Right cardiac atrium (tissue), 5 donors: ENCODE data around the gene LYZL1. TPM values are rescaled to one million over a fixed set of nuclear protein-coding genes. Genes with fewer than 3 reads are reported as not detected.

ENCODE experiments used
- ATAC-seq, 2 donors: fragments of 200-7000 bp; cut with Tn5 transposase; one replicate each; pipeline versions ENCODE4 v1.8.0 to v1.9.1; 2020; ENCODE audit warnings: moderate library complexity in 2 of 2, mild to moderate bottlenecking in 1 of 2
- DNase-seq, 3 donors: peaks; one replicate each; pipeline ENCODE4 v3.0.0-alpha.2; 2020
- H3K27ac ChIP-seq: one replicate; pipeline ENCODE4 v1.5.1; 2013; ENCODE audit warnings: mild to moderate bottlenecking, low read length, control low read depth, moderate library complexity
- H3K27me3 ChIP-seq: one replicate; pipeline ENCODE4 v1.6.1; 2013; ENCODE audit not compliant: control insufficient read depth, insufficient read depth
- H3K4me1 ChIP-seq: one replicate; pipeline ENCODE4 v1.6.1; 2013; ENCODE audit warnings: low read length; ENCODE audit not compliant: control insufficient read depth, insufficient read depth
- H3K4me3 ChIP-seq: one replicate; pipeline ENCODE4 v1.5.1; 2013; ENCODE audit warnings: low read length, control low read depth
- H3K9me3 ChIP-seq: one replicate; pipeline ENCODE4 v1.6.1; 2013; ENCODE audit warnings: low read length; ENCODE audit not compliant: control insufficient read depth
- WGBS: extraction: QIAGEN DNeasy Blood & Tissue Kit; methylation state at CpG from one replicate; pipeline ENCODE4 v1.1.7; 2013; 5-methylcytosine and 5-hydroxymethylcytosine counted together
- intact Hi-C, 4 donors: fragments of 100-400 bp; cut with DNase I; formaldehyde crosslinking; loops; one replicate each; pipeline versions ENCODE4 v1.11.0 to v1.14.0; 2022 to 2023
- polyA plus RNA-seq: library from polyadenylated mRNA; stranded (reverse); fragments of 200-250 nt; gene quantifications from one replicate; pipeline ENCODE4 v1.2.3, GENCODE V29; 2013
- total RNA-seq, 4 donors: library from RNA; stranded (reverse); fragmentation: NEBNext Ultra II Directional; extraction: Animal tissue kit (Norgen Biotek cat#: 25700); gene quantifications; one replicate each; pipeline ENCODE4 v1.2.1, GENCODE V29; 2021
- donor health status: healthy with polysubstance abuse.
- donor health status: DM: no; HTN: yes; CAD: no.
- donor health status: DM: no; HTN: no; CAD: no.
- donor health status: DM: no; HTN: yes; CAD: no; lungs with severe emphysema.
- donor health status: DM: yes; HTN: yes; CAD: no.

Gene LYZL1
- total and polyA plus RNA-seq, 5 donors, result not detected

DNA sequence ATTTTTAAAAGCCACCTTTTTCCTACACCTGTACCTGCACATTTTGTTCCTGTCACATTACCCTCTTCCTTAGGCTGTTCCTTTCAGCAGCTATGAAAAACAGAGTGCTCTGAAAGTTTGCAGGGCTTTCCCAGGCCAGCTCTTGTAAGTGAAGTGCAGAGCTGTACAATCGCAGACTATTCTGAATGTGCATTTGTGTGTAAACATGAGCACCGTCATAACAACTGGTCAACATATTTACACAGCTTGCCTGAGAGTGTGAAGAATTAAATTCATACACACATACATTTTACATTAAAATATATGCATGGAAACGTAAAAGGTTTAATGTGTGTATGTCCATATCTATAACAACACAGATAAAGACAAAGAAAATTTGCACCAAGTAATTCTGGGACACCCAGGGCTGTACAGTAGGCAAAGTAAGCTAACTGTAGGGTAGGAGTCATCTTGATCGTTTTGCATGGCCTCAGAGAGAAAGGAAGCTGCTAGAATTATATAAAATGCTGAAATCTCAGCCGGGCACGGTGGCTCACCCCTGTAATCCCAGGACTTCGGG is 23.6 kb upstream of the LYZL1 start:
- H3K27ac ChIP-seq, result no peak overlapping the region
- DNase-seq (no peak), ATAC-seq (no peak)
- no peaks in the 10 kb centered on the region for H3K4me1 ChIP-seq
- no peaks in the 10 kb centered on the region for H3K9me3 ChIP-seq
- H3K27me3 ChIP-seq, result no peaks in the 10 kb centered on the region
- H3K4me3 ChIP-seq, result no peak overlapping the region
- WGBS, result 86% methylated on average over 7 of the region's 7 CpGs
- intact Hi-C loops, result no loop called here

DNA sequence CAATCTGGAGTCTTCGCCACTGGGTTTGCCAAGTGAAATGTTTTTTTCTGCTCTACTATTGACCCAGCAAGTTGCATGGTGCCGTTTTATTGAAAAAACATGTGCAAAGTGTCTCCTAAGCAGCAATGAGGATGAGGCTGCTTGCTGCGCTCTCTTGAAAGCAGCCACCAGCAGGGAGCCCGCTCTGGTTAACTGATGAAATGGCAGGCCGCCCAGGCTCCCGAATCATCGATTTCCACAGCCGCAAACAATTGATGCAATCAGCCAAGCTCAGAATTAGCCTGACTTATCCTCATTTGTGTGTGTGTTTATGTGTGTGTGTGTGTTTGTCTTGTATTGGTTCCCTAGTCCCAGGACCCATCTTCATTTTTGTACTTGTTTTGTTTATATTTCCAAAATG is 22.2 kb upstream of the LYZL1 start:
- 71% methylated on average over 8 of the region's 8 CpGs for WGBS
- ATAC-seq (no peak), DNase-seq (no peak)
- Histone ChIP-seq H3K9me3 (no peaks in the 10 kb centered on the region), H3K4me1 (no peaks in the 10 kb centered on the region), H3K27me3 (no peaks in the 10 kb centered on the region), H3K27ac (no peak overlapping the region), H3K4me3 (no peak overlapping the region)
- intact Hi-C loops, result no loop called here

GRCh38 chr10:29268011-29268410 is 20.9 kb upstream of the LYZL1 start:
- no peaks in the 10 kb centered on the region for H3K9me3 ChIP-seq
- no peaks in the 10 kb centered on the region for H3K4me1 ChIP-seq
- DNase-seq (no peak), ATAC-seq (no peak)
- intact Hi-C loops, result no loop called here
- H3K27ac ChIP-seq, result no peak overlapping the region
- H3K27me3 ChIP-seq, result no peaks in the 10 kb centered on the region
- WGBS, result 92% methylated on average over 6 of the region's 6 CpGs
- no peak overlapping the region for H3K4me3 ChIP-seq

- no peak for ATAC-seq
- H3K4me3 ChIP-seq, result no peak overlapping the region
- H3K27ac ChIP-seq, result no peak overlapping the region
- no peak for DNase-seq
- H3K27me3 ChIP-seq, result no peaks in the 10 kb centered on the region
- no peaks in the 10 kb centered on the region for H3K9me3 ChIP-seq
- WGBS, result 80% methylated on average over 8 of the region's 8 CpGs
- intact Hi-C loops, result no loop called here
- no peaks in the 10 kb centered on the region for H3K4me1 ChIP-seq
Measured at GRCh38 chr10:29269486-29269885, 19.4 kb upstream of the LYZL1 start.

DNA sequence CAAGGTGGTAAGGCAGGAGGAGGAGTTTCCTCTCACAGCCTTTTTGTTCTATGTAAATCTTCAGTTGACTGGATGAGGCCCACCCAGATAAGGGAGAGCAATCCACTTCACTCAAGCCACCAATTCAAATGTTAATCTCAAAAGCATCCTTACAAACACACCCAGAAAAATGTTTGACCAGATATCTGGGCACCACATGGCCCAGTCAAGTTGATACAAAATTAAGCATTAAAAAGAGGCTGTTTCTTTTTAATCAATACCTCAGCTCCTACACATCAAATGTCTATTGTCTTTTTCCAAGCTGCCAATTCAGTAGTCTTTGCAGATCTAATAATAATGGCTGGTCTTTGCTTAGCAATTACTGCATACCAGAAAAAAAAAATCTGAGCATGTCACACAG is 18.0 kb upstream of the LYZL1 start:
- H3K27ac ChIP-seq, result no peak overlapping the region
- intact Hi-C loops, result no loop called here
- no peak for DNase-seq
- no peak overlapping the region for H3K4me3 ChIP-seq
- H3K27me3 ChIP-seq, result no peaks in the 10 kb centered on the region
- ATAC-seq, result no peak
- H3K9me3 ChIP-seq, result no peaks in the 10 kb centered on the region
- H3K4me1 ChIP-seq, result no peaks in the 10 kb centered on the region

- WGBS, result 65% methylated on average over 2 of the region's 2 CpGs
Measured at GRCh38 chr10:29271877-29272276, 17.0 kb upstream of the LYZL1 start.

GRCh38 chr10:29273478-29273877 is 15.4 kb upstream of the LYZL1 start:
- Histone ChIP-seq H3K9me3 (no peaks in the 10 kb centered on the region), H3K27me3 (no peaks in the 10 kb centered on the region), H3K4me3 (no peak overlapping the region), H3K27ac (no peak overlapping the region), H3K4me1 (no peaks in the 10 kb centered on the region)
- intact Hi-C loops, result no loop called here
- no peak for ATAC-seq
- 28% methylated on average over 5 of the region's 5 CpGs for WGBS
- no peak for DNase-seq

More at GRCh38 chr10:29271877-29272276, 17.0 kb upstream of the LYZL1 start:
- Histone ChIP-seq H3K4me3 (no peak overlapping the region), H3K27me3 (no peaks in the 10 kb centered on the region), H3K4me1 (no peaks in the 10 kb centered on the region), H3K9me3 (no peaks in the 10 kb centered on the region), H3K27ac (no peak overlapping the region)
- intact Hi-C loops, result no loop called here
- ATAC-seq (no peak), DNase-seq (no peak)

DNA sequence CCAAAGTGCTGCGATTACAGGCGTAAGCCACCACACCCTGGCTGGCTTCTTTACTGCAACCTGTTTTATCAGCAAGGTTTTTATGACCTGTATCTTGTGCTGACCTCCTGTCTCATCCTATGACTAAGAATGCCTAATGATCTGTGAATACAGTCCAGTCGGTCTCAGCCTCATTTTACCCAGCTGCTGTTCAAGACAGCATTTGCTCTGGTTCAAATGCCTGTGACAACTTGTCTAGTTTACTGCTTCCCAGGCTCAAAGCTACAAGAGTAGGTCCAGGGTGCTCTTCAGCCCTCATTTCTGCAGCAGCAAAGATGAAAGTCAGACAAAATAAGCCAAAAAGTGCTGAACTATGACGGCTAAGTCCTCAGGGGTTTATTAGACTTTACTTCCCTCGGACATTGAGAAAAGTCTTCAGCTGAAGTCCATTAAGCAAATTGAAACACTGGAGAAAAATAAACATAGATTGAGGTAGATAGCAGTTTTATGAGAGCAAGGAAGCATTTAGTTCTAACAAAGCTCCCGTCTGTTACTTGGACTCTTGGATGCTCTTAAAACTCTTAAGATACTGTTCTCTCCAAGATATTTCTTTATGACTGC is 12.5 kb upstream of the LYZL1 start:
- no peaks in the 10 kb centered on the region for H3K27me3 ChIP-seq
- no peak overlapping the region for H3K4me3 ChIP-seq
- intact Hi-C loops, result no loop called here
- no peaks in the 10 kb centered on the region for H3K9me3 ChIP-seq
- no peak for ATAC-seq
- H3K27ac ChIP-seq, result no peak overlapping the region
- no peaks in the 10 kb centered on the region for H3K4me1 ChIP-seq
- no peak for DNase-seq
- 73% methylated on average over 6 of the region's 6 CpGs for whole genome bisulfite sequencing

GRCh38 chr10:29277296-29277695 is 11.6 kb upstream of the LYZL1 start:
- DNase-seq (no peak), ATAC-seq (no peak)
- intact Hi-C loops, result no loop called here
- H3K27ac ChIP-seq, result no peak overlapping the region
- H3K4me3 ChIP-seq, result no peak overlapping the region
- no peaks in the 10 kb centered on the region for H3K9me3 ChIP-seq
- H3K4me1 ChIP-seq, result no peaks in the 10 kb centered on the region
- H3K27me3 ChIP-seq, result no peaks in the 10 kb centered on the region
- WGBS, result 89% methylated on average over 4 of the region's 4 CpGs

DNA sequence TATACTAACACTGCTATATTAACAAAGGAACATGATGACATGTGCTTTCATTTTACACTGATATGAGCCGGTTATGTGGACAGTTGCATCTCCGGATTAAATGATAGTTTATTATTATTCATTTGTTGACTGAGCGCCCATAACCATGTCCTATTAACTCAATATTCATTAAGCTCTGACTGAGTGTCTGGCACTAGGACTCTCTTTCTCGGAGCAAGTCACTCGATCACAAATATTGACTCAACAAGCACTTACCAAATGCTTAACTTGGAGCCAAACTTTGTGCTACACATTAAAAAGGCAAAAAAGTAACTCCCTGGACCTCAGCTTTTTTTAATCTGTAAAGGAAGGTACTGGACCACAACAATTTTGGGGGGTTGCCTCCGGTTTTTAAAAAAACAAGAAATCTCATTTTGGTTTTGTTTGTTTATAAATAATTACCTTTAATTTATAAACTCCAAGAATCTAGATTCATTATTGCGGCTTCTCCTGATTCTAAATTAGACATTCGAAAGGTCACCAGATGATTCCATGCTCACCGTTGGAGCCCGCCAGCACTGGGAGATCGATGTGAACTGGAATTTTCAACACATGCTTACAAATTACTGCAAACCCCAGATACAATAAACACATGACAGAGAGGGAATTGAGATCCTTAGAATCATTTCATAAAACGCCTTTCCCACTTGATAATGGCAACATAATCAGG is 8.9 kb upstream of the LYZL1 start:
- Histone ChIP-seq H3K4me3 (no peak overlapping the region), H3K4me1 (no peaks in the 10 kb centered on the region), H3K27ac (no peak overlapping the region), H3K9me3 (no peaks in the 10 kb centered on the region), H3K27me3 (no peaks in the 10 kb centered on the region)
- ATAC-seq, result no peak
- intact Hi-C loops, result no loop called here
- 79% methylated on average over 12 of the region's 12 CpGs for WGBS
- no peak for DNase-seq

GRCh38 chr10:29280488-29280840 is 8.4 kb upstream of the LYZL1 start:
- WGBS, result 60% methylated on average over 3 of the region's 3 CpGs
- Histone ChIP-seq H3K9me3 (no peaks in the 10 kb centered on the region), H3K4me3 (no peak overlapping the region), H3K27ac (no peak overlapping the region), H3K4me1 (no peaks in the 10 kb centered on the region), H3K27me3 (no peaks in the 10 kb centered on the region)
- intact Hi-C loops, result no loop called here
- DNase-seq (no peak), ATAC-seq (no peak)
